ENCODE measurements around the gene DGKI.

The DGKI gene

GRCh38 chr7:137787301-137787976 is 59.3 kb downstream of the DGKI start:
- no peak for DNase-seq (ENCODE audit: low read depth)

- DNase-seq (ENCODE audit: low read depth), result no peak
Observed at GRCh38 chr7:137778511-137778910, 68.3 kb downstream of the DGKI start.

DNA sequence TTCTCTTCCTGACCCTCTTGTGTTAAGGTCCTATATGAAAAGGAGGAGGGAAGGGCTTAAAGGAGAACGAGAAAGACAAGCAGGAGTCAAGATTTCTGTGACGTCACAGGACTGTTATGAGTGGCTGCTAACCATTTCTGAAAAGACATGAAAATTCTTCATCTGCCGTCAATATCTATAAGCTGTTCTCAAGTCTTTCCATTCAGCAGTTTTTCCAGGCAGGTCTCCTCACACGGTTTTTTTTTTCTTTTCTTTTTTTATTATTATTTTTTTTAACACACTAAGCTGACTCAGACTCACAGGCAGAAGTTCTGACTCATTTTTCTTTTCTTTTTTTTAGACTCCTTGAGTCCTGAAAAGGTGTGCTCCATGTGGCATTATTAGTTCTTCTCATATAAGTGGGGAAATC is 72.0 kb downstream of the DGKI start:
- DNase-seq (ENCODE audit: low read depth), result peak; percentile 43

GRCh38 chr7:137772748-137773147 is 74.0 kb downstream of the DGKI start:
- DNase-seq (ENCODE audit: low read depth), result peak; percentile 83

- DNase-seq (ENCODE audit: low read depth), result peak; percentile 37
Observed at GRCh38 chr7:137772316-137772715, 74.5 kb downstream of the DGKI start.

GRCh38 chr7:137771679-137772078 is 75.1 kb downstream of the DGKI start:
- DNase-seq (ENCODE audit: low read depth), result peak; percentile 86

GRCh38 chr7:137771273-137771672 is 75.5 kb downstream of the DGKI start:
- peak; percentile 43 for DNase-seq (ENCODE audit: low read depth)

- DNase-seq (ENCODE audit: low read depth), result no peak
Observed at GRCh38 chr7:137768366-137768765, 78.4 kb downstream of the DGKI start.

DNA sequence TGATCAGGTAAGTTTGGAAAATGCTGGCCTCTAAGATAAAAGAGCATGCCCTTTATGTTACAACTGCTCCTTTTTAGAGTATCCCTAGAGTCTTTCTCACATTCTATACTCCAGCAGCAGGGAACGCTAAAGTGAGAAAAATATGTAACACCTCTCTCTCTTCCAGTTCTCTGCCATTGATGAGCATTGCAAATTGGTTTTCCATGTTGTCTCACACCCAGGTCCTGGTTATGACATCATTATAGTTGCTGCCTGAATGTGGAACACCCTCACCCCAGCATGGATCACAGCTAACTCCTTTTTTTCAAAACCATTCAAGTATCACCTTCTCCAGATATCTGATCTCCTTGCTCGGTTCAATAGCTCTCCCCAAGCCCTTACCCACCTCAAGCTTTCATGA is 84.4 kb downstream of the DGKI start:
- no peak for DNase-seq (ENCODE audit: low read depth)

- no peak for DNase-seq (ENCODE audit: low read depth)
Observed at GRCh38 chr7:137760111-137760510, 86.7 kb downstream of the DGKI start.

GRCh38 chr7:137757146-137757925 is 89.4 kb downstream of the DGKI start:
- DNase-seq (ENCODE audit: low read depth), result peak; percentile 28

DNA sequence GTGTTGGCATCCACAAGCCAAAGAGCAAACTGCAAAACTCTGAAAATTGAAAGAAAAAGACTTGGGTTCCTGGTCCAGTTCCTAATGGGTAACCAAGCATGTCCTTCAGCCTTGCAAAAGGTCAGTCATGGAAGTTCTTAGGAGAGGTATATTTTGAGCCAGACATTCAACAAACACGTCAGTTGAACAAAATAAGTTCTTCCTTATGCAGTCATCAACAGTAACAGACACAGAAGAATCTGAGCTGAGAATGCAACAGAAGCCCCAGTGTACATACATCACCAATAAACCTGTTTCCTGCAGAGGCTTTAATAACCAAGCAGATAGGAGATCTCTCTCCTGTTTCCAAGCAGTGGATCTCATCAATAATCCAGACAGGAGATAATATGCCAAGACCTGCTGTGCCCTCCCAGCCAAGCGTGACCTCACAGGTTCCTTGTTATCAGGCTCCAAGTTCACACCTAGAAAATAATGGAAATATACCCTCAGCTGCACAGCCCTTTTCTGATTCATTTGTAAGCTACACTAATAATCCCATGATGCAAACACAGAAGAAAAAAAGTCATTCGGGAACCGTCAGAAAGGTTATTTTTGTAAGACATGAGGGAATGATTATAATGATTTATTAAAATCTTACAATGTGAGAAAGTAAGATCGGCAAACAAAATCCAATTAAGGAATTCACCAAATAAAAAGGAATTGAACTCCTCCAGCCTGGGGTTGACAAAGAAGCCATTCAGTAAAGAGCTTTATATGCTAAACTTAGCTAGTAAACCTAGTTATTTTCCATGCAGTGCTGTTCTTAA is 90.7 kb downstream of the DGKI start:
- no peak for DNase-seq (ENCODE audit: low read depth)

DNA sequence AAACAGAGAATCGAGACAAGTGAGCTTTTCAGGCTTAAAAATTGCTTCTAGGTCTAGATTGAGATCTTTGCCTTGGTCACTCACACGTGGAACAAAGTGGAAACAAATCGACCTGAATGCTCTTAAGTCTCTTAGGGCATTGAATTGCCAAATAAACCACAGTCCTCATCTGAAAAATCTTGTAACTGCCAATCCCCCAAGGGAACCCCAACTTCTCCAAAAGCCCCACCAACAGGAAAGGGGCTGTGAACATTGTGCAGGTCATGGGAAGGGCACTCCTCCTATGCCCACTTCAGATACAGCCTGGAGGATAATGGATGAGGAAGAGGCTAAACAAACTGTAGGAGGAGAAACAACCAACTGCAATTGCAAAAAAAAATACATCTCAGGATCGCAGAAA is 91.3 kb downstream of the DGKI start:
- no peak for DNase-seq (ENCODE audit: low read depth)

- no peak for DNase-seq (ENCODE audit: low read depth)
Observed at GRCh38 chr7:137753948-137754851, 92.6 kb downstream of the DGKI start.

GRCh38 chr7:137753575-137753947 is 93.2 kb downstream of the DGKI start:
- DNase-seq (ENCODE audit: low read depth), result no peak

DNA sequence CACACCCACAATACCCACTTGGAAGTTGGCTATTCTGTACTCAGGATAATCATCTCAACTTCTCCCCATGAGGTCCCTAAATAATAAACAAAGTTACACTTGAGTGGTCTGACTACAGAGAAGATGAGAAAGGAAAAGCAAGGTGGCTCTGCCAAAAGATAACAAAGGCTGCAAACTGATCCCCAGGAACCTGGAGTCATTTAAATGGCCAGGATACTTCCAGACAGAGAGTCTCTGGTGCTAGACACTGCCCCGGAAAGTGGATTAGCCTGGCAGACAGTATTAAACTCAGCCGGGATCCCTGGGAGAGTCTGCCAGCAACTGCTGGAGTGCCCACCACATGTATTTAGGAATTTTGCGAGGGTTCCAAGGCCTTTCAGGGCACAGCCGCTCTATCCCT is 93.7 kb downstream of the DGKI start:
- DNase-seq (ENCODE audit: low read depth), result no peak

GRCh38 chr7:137751361-137752009 is 95.3 kb downstream of the DGKI start:
- no peak for DNase-seq (ENCODE audit: low read depth)

DNA sequence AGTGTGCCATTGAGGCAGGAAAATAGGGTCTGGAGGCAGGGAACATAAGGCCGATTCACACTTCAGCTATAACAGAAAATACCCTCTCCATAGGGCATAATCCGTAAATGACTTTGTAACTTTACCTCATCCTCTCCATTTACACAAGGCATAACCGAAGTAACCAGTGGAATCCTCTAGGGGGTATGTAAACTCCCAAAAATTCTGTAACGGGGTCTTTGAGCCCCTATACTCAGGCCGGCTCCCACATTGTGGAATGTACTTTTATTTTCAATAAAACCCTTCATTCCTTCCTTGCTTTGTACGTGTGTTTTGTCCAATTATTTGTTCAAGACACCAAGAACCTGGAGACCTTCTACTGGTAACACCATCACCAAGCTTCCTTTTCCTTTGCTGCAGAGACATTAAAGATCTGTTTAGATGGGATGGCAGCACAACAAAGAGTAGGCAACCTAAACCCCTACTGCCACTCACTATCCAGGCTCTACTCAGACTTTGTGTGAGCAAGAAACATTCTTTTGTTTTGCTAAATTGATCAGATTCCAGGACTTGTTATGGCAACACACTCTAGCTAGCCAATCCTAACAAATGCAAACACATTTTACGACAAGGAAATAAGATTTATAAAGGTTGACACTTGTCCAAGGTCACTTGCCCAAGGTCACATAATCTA is 99.3 kb downstream of the DGKI start:
- no peak for DNase-seq (ENCODE audit: low read depth)

DNA sequence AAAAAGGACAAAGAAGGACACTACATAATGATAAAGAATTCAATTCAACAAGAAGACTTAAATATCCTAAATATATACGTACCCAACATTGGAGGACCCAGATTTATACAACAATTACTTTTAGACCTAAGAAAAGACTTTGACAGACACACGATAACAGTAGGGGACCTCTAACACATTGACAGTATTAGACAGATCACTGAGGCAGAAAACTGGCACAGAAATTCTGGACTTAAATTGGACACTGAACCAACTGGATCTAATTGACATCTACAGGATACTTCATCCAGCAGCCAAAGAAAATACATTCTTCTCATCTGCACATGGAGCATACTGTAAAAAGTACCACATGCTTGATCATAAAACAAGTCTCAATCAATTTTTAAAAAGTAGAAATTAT is 103.8 kb downstream of the DGKI start:
- no peak for DNase-seq (ENCODE audit: low read depth)

GRCh38 chr7:137742051-137742450 is 104.7 kb downstream of the DGKI start:
- DNase-seq (ENCODE audit: low read depth), result no peak

DNA sequence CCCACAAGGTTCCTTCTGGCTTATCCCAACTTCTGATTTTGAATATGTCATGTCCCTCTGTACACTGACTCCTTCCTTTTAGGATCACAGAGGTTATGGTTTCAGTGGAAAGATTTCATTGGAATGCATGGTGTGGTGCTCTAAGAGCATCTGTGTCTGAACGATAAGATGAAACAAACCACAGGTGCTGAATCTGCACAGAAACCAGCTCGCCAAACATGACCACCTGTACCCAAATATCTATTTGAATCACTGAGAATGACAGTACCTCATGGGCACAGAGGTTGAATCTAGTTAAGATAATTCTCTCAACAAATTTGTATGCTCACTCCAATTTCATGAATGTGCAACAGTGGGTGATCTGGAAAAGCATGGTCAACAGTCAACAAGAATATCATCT is 105.3 kb downstream of the DGKI start:
- no peak for DNase-seq (ENCODE audit: low read depth)
